Prostate gland (tissue), 1 donor: ENCODE measurements around the gene VRK3.

Experiments
- POLR2A ChIP-seq: fragments of 450-650 bp; IDR thresholded peaks from one replicate; pipeline ENCODE4 v1.6.1; 2016; ENCODE audit warnings: antibody characterized with exemption, mild to moderate bottlenecking
- POLR2AphosphoS5 ChIP-seq: sonication (generic); formaldehyde crosslinking; IDR thresholded peaks from one replicate; pipeline ENCODE4 v1.6.1; 2017; ENCODE audit warnings: antibody characterized with exemption

DNA sequence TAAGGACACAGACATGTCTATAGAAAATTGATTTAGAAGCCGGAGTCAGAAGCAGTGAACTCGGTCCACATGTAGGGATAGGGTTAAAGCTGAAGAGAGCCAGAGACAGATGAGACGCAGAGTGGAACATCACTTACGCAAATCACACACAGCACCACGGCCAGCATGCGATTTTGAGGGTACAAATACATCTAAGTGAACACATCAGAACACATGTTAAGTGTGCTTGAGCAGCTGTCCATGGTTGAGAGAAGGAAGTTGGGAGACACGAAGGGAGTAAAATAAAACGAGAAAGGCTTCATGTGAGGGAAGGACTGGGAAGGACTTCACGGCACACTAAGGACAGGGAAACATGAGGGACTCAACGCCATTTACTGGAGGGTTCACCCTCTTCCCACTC, 38.8 kb downstream of the VRK3 start:
- TF ChIP-seq POLR2A: no peak
- TF ChIP-seq POLR2AphosphoS5: no peak
